Left lung (tissue), 10 donors: Measurements from ENCODE around the gene PLA2G4C. TPM values are rescaled to one million over a fixed set of nuclear protein-coding genes. Genes with fewer than 3 reads are reported as not detected.

Experiments used
- ATAC-seq: fragments of 200-7000 bp; cut with Tn5 transposase; one replicate; pipeline ENCODE4 v1.9.1; 2020; ENCODE audit warnings: moderate library complexity
- DNase-seq, 4 donors: peaks; one replicate each; pipeline ENCODE4 v3.0.0-alpha.2; 2013 to 2020
- H3K27ac ChIP-seq, 2 donors: fragments of 200-600 bp; sonication (generic) in 1 of 2; one replicate each; pipeline versions ENCODE4 v1.5.0 to v1.8.0; 2020 to 2021
- H3K27me3 ChIP-seq, 2 donors: fragments of 200-600 bp; sonication (generic) in 1 of 2; one replicate each; pipeline versions ENCODE4 v1.5.0 to v1.8.0; 2020 to 2021
- H3K36me3 ChIP-seq, 2 donors: fragments of 200-600 bp; sonication (generic) in 1 of 2; one replicate each; pipeline versions ENCODE4 v1.5.0 to v1.8.0; 2020 to 2021
- H3K4me1 ChIP-seq, 2 donors: fragments of 200-600 bp; one replicate each; pipeline ENCODE4 v1.8.0; 2021
- H3K4me3 ChIP-seq, 2 donors: fragments of 200-600 bp; sonication (generic) in 1 of 2; one replicate each; pipeline versions ENCODE4 v1.5.0 to v1.8.0; 2020 to 2021; ENCODE audit warnings: mild to moderate bottlenecking in 1 of 2
- H3K9me3 ChIP-seq, 2 donors: fragments of 200-600 bp; sonication (generic) in 1 of 2; one replicate each; pipeline versions ENCODE4 v1.5.0 to v1.8.0; 2020 to 2021
- CTCF ChIP-seq, 2 donors: fragments of 200-600 bp; sonication (generic) in 1 of 2; IDR thresholded peaks; one replicate each; pipeline versions ENCODE4 v1.5.0 to v1.8.0; 2021; ENCODE audit warnings: antibody characterized with exemption in 2 of 2
- intact Hi-C, 2 donors: fragments of 100-400 bp; cut with DNase I; formaldehyde crosslinking; loops; one replicate each; pipeline versions ENCODE4 v1.11.2 to v1.14.2; 2022
- polyA plus RNA-seq, 6 donors: library from polyadenylated mRNA; unstranded; fragments of 120-200 nt; gene quantifications; one replicate each; pipeline ENCODE4 v1.2.1, GENCODE V29; 2013; ENCODE audit not compliant: insufficient read length in 6 of 6
- total RNA-seq, 2 donors: library from RNA; stranded (reverse); fragmentation: NEBNext Ultra II Directional; extraction: Animal tissue kit (Norgen Biotek cat#: 25700); gene quantifications; one replicate each; pipeline ENCODE4 v1.2.1, GENCODE V29; 2021
- donor health status: DM: no; HTN: yes; CAD: no.
- donor health status: DM: no; HTN: no; CAD: no.

PLA2G4C gene
- total and polyA plus RNA-seq, 8 donors = 6.6 to 17.3 (median 10.7) TPM

- no peaks in the 10 kb centered on the region for H3K9me3 ChIP-seq
- peaks cover 0 to 59% of the 10 kb centered on the region in 2 donors for H3K36me3 ChIP-seq
- no peaks in the 10 kb centered on the region for H3K4me1 ChIP-seq
- ATAC-seq (no peak), DNase-seq (peak in 1 of 4 donors; percentile 36)
- no peak for TF ChIP-seq CTCF (IDR thresholded peaks at IDR 0.05)
- no peak overlapping the region for H3K27ac ChIP-seq
- H3K27me3 ChIP-seq = no peaks in the 10 kb centered on the region
- intact Hi-C loops = no loop called here
- no peak overlapping the region for H3K4me3 ChIP-seq
These were observed 38.8 kb upstream of the PLA2G4C start for GRCh38 chr19:48149430-48149829.

GRCh38 chr19:48148576-48148975, 38.0 kb upstream of the PLA2G4C start:
- Histone ChIP-seq H3K9me3 (no peaks in the 10 kb centered on the region), H3K36me3 (peaks cover 0 to 68% of the 10 kb centered on the region in 2 donors), H3K4me1 (no peaks in the 10 kb centered on the region), H3K27ac (no peak overlapping the region), H3K4me3 (no peak overlapping the region), H3K27me3 (no peaks in the 10 kb centered on the region)
- DNase-seq (peak in 1 of 4 donors; percentile 39), ATAC-seq (no peak)
- intact Hi-C loops = no loop called here
- no peak for TF ChIP-seq CTCF (IDR thresholded peaks at IDR 0.05)

GRCh38 chr19:48147597-48148175, 37.1 kb upstream of the PLA2G4C start:
- H3K36me3 ChIP-seq = peaks cover 0 to 77% of the 10 kb centered on the region in 2 donors

GRCh38 chr19:48139053-48139452, 28.4 kb upstream of the PLA2G4C start:
- no peak for TF ChIP-seq CTCF (IDR thresholded peaks at IDR 0.05)

More at GRCh38 chr19:48147597-48148175, 37.1 kb upstream of the PLA2G4C start:
- Histone ChIP-seq H3K27ac (no peak overlapping the region), H3K27me3 (no peaks in the 10 kb centered on the region), H3K9me3 (no peaks in the 10 kb centered on the region), H3K4me3 (no peak overlapping the region), H3K4me1 (no peaks in the 10 kb centered on the region)
- no peak for TF ChIP-seq CTCF (IDR thresholded peaks at IDR 0.05)
- DNase-seq (peak in 1 of 4 donors; percentile 12), ATAC-seq (no peak)
- intact Hi-C loops = no loop called here

GRCh38 chr19:48137411-48137810, 26.8 kb upstream of the PLA2G4C start:
- Histone ChIP-seq H3K36me3 (peaks cover 0 to 43% of the 10 kb centered on the region in 2 donors), H3K9me3 (no peaks in the 10 kb centered on the region), H3K27me3 (no peaks in the 10 kb centered on the region), H3K4me3 (no peak overlapping the region), H3K27ac (no peak overlapping the region), H3K4me1 (no peaks in the 10 kb centered on the region)
- no peak for TF ChIP-seq CTCF (IDR thresholded peaks at IDR 0.05)
- ATAC-seq = no peak
- no peak for DNase-seq
- intact Hi-C loops = no loop called here

More at GRCh38 chr19:48139053-48139452, 28.4 kb upstream of the PLA2G4C start:
- H3K36me3 ChIP-seq = peaks cover 0 to 50% of the 10 kb centered on the region in 2 donors
- H3K9me3 ChIP-seq = no peaks in the 10 kb centered on the region
- no peaks in the 10 kb centered on the region for H3K27me3 ChIP-seq
- ATAC-seq = no peak
- H3K4me3 ChIP-seq = no peak overlapping the region
- H3K27ac ChIP-seq = no peak overlapping the region
- intact Hi-C loops = no loop called here
- DNase-seq = no peak
- H3K4me1 ChIP-seq = no peaks in the 10 kb centered on the region
